ENCODE measurements around the gene NPIPB6.

GRCh38 chr16:28300327-28300726 lies 63.0 kb downstream of the NPIPB6 start:
- TF ChIP-seq CTCF (conservative IDR thresholded peaks at IDR 0.05) (no peak), ZFX (IDR thresholded peaks at IDR 0.05) (no peak)

All from C4-2B (cell line).